AG09309 (cell line): ENCODE results near the gene MATN4.

Source experiments
- DNase-seq: peaks from one replicate; pipeline ENCODE4 v3.0.0-alpha.2; 2010; ENCODE audit warnings: low read depth
- H3K4me3 ChIP-seq: 2 replicates; pipeline ENCODE4 v1.5.1; 2011; ENCODE audit warnings: mild to moderate bottlenecking, low read depth, low read length, moderate library complexity; ENCODE audit not compliant: control insufficient read depth
- TF ChIP-seq, protein P1 (sequence below): IDR thresholded peaks from 2 replicates; pipeline ENCODE4 v1.5.1; 2011; ENCODE audit warnings: mild to moderate bottlenecking, low read depth, low read length, inconsistent platforms; ENCODE audit not compliant: insufficient read depth, control insufficient read depth; ENCODE audit errors: missing control alignments

MATN4 gene

DNA sequence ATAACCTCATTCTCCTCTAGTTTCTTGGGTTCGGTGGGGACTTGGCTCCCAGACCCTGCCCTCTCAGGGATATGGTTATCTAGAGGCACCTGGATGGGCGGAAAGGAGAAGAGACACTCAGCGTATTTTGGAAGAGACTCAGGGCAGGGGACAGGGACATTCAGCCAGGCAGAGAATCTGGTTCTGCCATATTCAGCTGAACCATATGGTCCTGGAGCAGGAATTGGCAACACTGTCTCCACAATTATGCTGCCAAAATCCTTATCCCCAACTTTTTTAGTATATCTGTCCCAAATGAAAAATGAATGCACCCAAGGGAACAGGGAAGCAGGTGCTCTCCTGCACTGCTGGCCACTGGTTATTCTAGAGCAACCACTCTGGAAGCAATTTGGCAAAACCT, 22.4 kb upstream of the MATN4 start:
- H3K4me3 ChIP-seq: no peak overlapping the region
- no peak for DNase-seq
- TF ChIP-seq, protein P1, sequence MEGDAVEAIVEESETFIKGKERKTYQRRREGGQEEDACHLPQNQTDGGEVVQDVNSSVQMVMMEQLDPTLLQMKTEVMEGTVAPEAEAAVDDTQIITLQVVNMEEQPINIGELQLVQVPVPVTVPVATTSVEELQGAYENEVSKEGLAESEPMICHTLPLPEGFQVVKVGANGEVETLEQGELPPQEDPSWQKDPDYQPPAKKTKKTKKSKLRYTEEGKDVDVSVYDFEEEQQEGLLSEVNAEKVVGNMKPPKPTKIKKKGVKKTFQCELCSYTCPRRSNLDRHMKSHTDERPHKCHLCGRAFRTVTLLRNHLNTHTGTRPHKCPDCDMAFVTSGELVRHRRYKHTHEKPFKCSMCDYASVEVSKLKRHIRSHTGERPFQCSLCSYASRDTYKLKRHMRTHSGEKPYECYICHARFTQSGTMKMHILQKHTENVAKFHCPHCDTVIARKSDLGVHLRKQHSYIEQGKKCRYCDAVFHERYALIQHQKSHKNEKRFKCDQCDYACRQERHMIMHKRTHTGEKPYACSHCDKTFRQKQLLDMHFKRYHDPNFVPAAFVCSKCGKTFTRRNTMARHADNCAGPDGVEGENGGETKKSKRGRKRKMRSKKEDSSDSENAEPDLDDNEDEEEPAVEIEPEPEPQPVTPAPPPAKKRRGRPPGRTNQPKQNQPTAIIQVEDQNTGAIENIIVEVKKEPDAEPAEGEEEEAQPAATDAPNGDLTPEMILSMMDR: no peak

DNA sequence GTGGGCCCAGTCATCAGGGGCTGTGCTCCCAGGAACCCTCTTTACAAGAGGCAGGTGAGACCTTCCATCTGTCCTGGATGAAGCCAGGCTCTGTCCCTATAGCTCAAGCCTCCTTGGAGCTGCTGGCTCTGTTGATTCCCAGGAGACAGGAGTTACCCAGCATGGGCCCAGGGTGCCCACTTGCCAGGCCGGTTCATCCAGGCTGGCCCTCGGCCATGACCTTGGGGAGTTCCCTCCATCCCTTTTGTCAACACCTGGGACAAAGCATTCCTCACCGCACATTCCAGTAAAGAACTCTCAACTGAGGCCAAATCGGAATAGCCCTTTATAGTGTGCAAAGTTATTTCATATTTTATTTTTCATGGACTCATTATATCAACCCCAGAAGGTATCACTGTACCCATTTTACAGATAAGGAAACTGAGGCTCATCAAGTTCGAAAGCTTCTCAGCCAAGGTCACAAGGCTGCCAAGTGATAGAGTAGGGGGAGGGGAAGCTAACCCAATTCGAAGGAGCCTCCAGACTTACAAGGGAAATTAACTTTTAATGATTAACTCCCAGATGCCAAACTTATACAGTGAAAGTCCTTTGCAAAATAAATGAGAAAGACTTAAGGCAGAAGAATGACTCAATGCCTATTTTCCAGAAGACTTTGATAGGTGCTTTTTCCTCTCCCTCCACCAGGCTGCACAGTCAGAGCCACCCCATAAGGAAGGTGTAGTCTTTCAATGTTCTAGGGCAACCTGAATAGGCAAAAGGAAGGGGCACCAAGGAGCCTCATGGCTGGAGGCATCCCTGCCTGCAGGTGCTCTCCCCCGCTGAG, 21.6 kb upstream of the MATN4 start:
- no peak for DNase-seq
- H3K4me3 ChIP-seq: no peak overlapping the region
- TF ChIP-seq, protein P1: no peak

DNA sequence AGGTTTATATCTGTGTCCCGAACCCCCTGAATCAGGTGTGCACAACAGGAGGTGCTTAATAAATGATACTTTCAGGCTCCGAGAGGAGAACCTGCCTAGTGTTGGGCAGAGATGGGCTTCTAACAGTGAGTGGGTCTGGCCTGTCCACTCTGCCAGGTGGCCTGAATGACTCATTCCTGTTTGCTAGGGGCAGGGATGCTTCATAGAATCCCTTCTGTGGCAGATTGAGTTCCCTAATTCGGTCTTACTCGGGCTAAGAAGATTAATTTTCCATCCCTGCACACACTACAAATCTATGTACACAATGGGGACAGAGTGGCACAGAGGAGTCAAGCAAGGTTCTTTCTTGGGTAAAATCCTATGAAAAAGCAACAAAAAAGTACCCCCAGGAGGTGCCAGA, 20.4 kb upstream of the MATN4 start:
- TF ChIP-seq, protein P1: no peak
- H3K4me3 ChIP-seq: no peak overlapping the region
- no peak for DNase-seq

DNA sequence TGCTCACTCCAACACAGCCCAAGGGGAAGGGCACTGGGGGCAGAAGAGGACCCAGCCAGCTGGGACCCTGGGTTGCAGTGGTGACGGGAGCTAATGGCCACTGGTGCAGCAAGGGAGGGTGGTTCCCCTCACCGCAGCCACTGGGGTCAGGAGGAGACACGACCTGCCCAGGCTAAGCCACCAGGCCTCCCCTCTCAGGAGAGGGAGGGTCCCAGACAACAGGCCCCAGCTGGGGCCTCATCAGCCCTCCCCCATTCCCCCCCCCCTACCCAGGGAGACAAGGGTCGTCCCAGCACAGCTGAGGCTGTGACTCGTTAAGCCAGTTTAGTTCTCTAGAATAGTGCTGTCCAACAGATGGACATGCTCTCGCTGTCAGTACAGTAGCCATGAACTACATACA, 17.3 kb upstream of the MATN4 start:
- no peak overlapping the region for H3K4me3 ChIP-seq
- DNase-seq: no peak
- TF ChIP-seq, protein P1: no peak

DNA sequence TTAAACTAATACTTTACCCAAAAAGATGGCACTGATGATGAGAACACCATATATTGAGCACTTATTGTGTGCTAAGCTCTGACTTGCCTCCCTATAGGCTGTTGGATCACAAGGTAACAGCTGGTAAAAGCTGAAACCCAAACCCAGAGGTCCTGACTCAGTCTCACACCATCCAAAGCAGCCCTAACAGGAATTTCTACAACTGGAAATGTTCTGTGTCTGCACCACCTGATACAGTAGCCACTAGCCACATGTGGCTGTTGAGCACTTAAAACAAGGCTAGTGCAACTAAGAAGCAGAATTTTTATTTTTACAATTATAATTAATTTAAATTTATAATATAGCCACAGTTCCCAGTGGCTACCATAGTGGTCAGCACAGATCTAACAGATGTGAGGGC, 15.6 kb upstream of the MATN4 start:
- DNase-seq: no peak
- H3K4me3 ChIP-seq: no peak overlapping the region
- TF ChIP-seq, protein P1: no peak

DNA sequence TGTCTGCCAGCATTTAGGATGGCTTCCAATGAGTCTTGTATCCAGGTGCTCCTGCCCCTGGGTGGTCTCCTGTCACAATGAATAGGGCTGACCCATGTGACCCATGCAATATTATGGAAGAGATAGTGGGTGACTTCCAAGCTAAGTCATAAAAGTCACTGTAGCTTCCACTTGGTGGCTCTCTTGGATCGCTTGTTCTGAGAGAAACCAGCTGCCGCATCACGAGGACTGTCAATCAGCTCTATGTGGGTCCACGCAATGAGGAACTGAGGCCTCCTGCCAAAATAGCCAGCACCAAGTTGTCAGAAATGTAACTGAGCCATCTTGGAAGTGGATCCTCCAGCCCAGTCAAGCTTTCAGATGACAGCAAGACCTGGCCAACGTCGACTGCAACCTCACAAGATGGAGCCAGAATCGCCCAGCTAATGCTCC, 14.9 kb upstream of the MATN4 start:
- TF ChIP-seq, protein P1: no peak
- no peak overlapping the region for H3K4me3 ChIP-seq
- DNase-seq: no peak
